ENCODE measurements around the gene CYB5D1.

The CYB5D1 gene

DNA sequence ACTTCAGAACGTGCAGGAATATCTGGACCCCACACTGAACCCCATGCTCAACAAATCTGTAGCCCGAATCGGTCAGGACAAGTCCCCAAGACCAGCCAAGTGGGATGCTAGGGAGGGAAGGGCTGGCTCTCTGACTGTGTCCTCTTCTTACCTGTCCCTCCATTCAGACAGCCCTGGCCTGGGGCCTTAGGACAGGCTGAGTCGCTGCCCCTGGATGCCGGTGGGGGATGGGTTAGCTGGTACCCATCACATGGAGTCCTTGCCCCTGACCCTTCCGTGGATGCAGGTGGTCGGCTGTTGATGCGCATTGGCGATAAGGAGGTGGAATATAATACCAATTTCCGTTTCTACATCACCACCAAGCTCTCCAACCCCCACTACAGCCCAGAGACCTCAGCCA, 39.8 kb upstream of the CYB5D1 start:
- TF ChIP-seq CTCF (conservative IDR thresholded peaks at IDR 0.05) (no peak), ZFX (IDR thresholded peaks at IDR 0.05) (no peak)
- no peak overlapping the region for H3K27ac ChIP-seq

- TF ChIP-seq CTCF (conservative IDR thresholded peaks at IDR 0.05) (no peak), ZFX (IDR thresholded peaks at IDR 0.05) (no peak)
These were observed 38.8 kb upstream of the CYB5D1 start for GRCh38 chr17:7818746-7819645.

GRCh38 chr17:7820231-7820630, 37.6 kb upstream of the CYB5D1 start:
- H3K27ac ChIP-seq, result no peak overlapping the region
- no peak for TF ChIP-seq ZFX (IDR thresholded peaks at IDR 0.05)
- TF ChIP-seq CTCF (conservative IDR thresholded peaks at IDR 0.05), result no peak

More at GRCh38 chr17:7818746-7819645, 38.8 kb upstream of the CYB5D1 start:
- no peak overlapping the region for H3K27ac ChIP-seq

DNA sequence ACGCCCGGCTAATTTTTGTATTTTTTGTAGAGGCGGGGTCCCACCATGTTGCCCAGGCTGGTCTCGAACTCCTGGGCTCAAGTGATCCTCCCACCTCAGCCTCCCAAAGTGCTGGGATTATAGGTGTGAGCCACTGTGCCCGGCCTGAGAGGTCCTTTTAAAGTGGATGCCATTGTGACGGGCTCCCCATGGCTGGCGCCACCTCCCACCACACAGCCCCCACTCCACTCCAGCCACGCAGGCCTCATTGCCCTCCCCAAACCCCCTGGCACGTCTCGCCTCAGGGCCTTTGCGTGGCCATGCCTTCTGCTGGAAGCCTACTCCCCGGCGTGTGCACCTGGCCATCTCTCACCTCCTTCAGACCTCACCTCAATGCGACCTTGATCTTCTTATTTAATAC, 35.7 kb upstream of the CYB5D1 start:
- no peak overlapping the region for H3K27ac ChIP-seq
- no peak for TF ChIP-seq ZFX (IDR thresholded peaks at IDR 0.05)
- no peak for TF ChIP-seq CTCF (conservative IDR thresholded peaks at IDR 0.05)

- no peak overlapping the region for H3K27ac ChIP-seq
- TF ChIP-seq ZFX (IDR thresholded peaks at IDR 0.05) (no peak), CTCF (conservative IDR thresholded peaks at IDR 0.05) (no peak)
These were observed 34.2 kb upstream of the CYB5D1 start for GRCh38 chr17:7823581-7824001.

DNA sequence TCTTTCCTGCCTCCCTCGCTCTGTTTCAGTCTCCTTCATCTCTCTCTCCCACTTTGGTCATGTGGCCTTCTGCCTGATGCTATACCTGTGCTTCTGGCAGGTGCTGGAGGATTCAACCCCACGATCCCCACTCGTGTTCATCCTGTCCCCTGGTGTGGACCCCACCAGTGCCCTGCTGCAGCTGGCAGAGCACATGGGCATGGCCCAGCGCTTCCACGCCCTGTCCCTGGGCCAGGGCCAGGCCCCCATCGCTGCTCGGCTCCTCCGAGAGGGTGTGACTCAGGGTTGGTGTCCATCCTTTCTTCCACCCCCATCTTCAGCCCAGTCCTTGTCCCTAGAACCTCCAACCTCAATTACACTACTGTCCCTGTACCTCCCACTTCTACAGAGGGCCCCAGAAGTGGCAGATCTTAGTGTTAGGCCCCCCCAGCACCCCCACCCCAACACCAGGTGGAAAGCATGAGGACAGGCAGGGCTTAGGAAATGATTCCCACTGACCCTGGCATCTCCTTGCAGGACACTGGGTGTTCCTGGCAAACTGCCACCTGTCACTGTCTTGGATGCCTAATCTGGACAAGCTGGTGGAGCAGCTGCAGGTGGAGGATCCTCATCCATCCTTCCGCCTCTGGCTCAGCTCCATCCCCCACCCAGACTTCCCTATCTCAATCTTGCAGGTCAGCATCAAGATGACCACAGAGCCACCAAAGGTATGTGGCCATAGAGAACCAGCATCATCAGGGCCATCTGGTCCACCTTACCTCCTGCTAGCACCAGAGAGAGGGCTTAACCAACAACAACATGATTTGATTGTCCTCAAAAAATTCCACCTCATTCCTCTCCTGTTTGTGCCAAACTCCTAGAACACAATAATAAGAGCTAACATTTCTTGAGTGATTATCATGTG, 33.5 kb upstream of the CYB5D1 start:
- H3K27ac ChIP-seq, result no peak overlapping the region
- TF ChIP-seq ZFX (IDR thresholded peaks at IDR 0.05), result no peak
- TF ChIP-seq CTCF (conservative IDR thresholded peaks at IDR 0.05), result no peak
